PC-3 (cell line): ENCODE data around the gene LENG1. TPM values are rescaled to one million over a fixed set of nuclear protein-coding genes. Genes with fewer than 3 reads are reported as not detected.
A peak's percentile ranks its signal among the peaks of the same experiment; 100 is the strongest.

Source experiments
- ATAC-seq: fragments of 200-7000 bp; cut with Tn5 transposase; 2 replicates; pipeline ENCODE4 v1.9.1; 2020; ENCODE audit warnings: mild to moderate bottlenecking, moderate library complexity
- BruUV-seq: library from RNA; stranded (reverse); fragments of 400-500 nt; replicated peaks from 2 replicates; lab custom pipeline; 2021; lab: Mats Ljungman, UMichigan
- CTCF ChIA-PET: fragments of 300-600 bp; sonication (Branson Sonifier 250); formaldehyde crosslinking; loops from one replicate; lab custom pipeline; 2022; ENCODE audit warnings: antibody characterized with exemption; lab: Charles Lee
- POLR2A ChIA-PET: fragments of 300-600 bp; sonication (Branson Sonifier 250); formaldehyde crosslinking; loops from one replicate; lab custom pipeline; 2022; ENCODE audit warnings: antibody characterized with exemption; ENCODE audit not compliant: unreplicated experiment; lab: Charles Lee
- DNase-seq: peaks from one replicate; pipeline ENCODE4 v3.0.0-alpha.2; 2015
- H2AFZ ChIP-seq: fragments of 300-600 bp; sonication (generic); 2 replicates; pipeline ENCODE4 v1.6.0; 2016; ENCODE audit warnings: antibody characterized with exemption, low read length
- H3F3A ChIP-seq: fragments of 300-600 bp; sonication (generic); one replicate; pipeline ENCODE4 v1.6.0; 2017; ENCODE audit warnings: antibody characterized with exemption, low read length, control low read depth, mild to moderate bottlenecking; ENCODE audit not compliant: unreplicated experiment
- H3K27ac ChIP-seq: fragments of 300-600 bp; sonication (generic); 2 replicates; pipeline ENCODE4 v1.5.1; 2016; ENCODE audit warnings: mild to moderate bottlenecking, low read length
- H3K27me3 ChIP-seq: fragments of 300-600 bp; sonication (generic); 2 replicates; pipeline ENCODE4 v1.6.1; 2016; ENCODE audit warnings: low read length, mixed read lengths
- H3K36me3 ChIP-seq: fragments of 300-600 bp; sonication (generic); 2 replicates; pipeline ENCODE4 v1.6.1; 2016; ENCODE audit warnings: low read depth, mixed run types, low read length, mixed read lengths
- H3K4me1 ChIP-seq: fragments of 300-600 bp; sonication (generic); 2 replicates; pipeline ENCODE4 v1.5.1; 2016; ENCODE audit warnings: low read length; ENCODE audit not compliant: insufficient read depth
- H3K4me2 ChIP-seq: fragments of 300-600 bp; sonication (generic); 2 replicates; pipeline ENCODE4 v1.6.0; 2016; ENCODE audit warnings: low read length
- H3K4me3 ChIP-seq: fragments of 300-600 bp; sonication (generic); 2 replicates; pipeline ENCODE4 v1.5.1; 2016; ENCODE audit warnings: mild to moderate bottlenecking, low read length, mixed read lengths
- H3K79me2 ChIP-seq: fragments of 300-600 bp; sonication (generic); 2 replicates; pipeline ENCODE4 v1.6.1; 2017; ENCODE audit warnings: low read length, mixed read lengths
- H3K9ac ChIP-seq: fragments of 300-600 bp; sonication (generic); 2 replicates; pipeline ENCODE4 v1.6.0; 2016; ENCODE audit warnings: mild to moderate bottlenecking, low read length
- H3K9me2 ChIP-seq: fragments of 300-600 bp; sonication (generic); replicated peaks from 2 replicates; pipeline ENCODE4 v1.6.1; 2016; ENCODE audit warnings: mixed run types, low read length, mixed read lengths
- H3K9me3 ChIP-seq: fragments of 300-600 bp; sonication (generic); 2 replicates; pipeline ENCODE4 v1.6.1; 2016; ENCODE audit warnings: low read length, mixed read lengths
- H4K20me1 ChIP-seq: fragments of 300-600 bp; sonication (generic); 2 replicates; pipeline ENCODE4 v1.6.1; 2016; ENCODE audit warnings: low read length, mixed read lengths
- EZH2 ChIP-seq: fragments of 300-600 bp; sonication (generic); IDR thresholded peaks from one replicate; pipeline ENCODE4 v1.6.1; 2017; ENCODE audit warnings: antibody characterized with exemption, mild to moderate bottlenecking, low read length; ENCODE audit not compliant: unreplicated experiment
- EZH2phosphoT487 ChIP-seq: fragments of 300-600 bp; sonication (generic); IDR thresholded peaks from 2 replicates; pipeline ENCODE4 v1.6.1; 2018; ENCODE audit warnings: mild to moderate bottlenecking, antibody characterized with exemption, low read length, borderline replicate concordance
- intact Hi-C: fragments of 100-400 bp; cut with micrococcal nuclease; formaldehyde crosslinking; loops from 2 replicates; pipeline ENCODE4 v1.9.0; 2023
- total RNA-seq: library from RNA; depleted of rRNA; stranded (reverse); fragments of >200 nt; gene quantifications from 2 replicates; pipeline ENCODE4 v1.2.3, GENCODE V29; 2014
- TF ChIP-seq, protein P1 (sequence below): fragments of 300-600 bp; sonication (generic); conservative IDR thresholded peaks from 2 replicates; pipeline ENCODE4 v1.5.1; 2017; ENCODE audit warnings: antibody characterized with exemption, low read depth, mild to moderate bottlenecking, low read length

LENG1 gene
- total RNA-seq, 1 experiment from 2014 or later = 13.6 TPM

DNA sequence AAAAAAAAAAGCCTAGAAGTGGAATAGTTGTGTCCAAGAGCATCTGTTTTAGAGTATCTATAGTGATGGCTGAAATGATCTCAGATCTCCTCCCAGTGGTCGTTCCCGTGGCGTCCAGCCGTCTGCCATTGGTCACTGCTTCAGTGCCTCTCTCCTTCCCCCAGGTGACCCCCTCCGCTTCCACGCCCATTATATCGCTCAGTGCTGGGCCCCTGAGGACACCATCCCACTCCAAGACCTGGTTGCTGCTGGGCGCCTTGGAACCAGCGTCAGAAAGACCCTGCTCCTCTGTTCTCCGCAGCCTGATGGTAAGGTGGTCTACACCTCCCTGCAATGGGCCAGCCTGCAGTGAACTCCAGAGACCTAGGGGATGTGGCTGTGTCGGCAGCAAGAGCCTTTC is 33.5 kb upstream of the LENG1 start:
- no peak overlapping the region for H3K4me3 ChIP-seq
- peaks cover 13% of the 10 kb centered on the region for H3K4me1 ChIP-seq
- H3K27ac ChIP-seq = no peak overlapping the region
- H3K27me3 ChIP-seq = no peaks in the 10 kb centered on the region
- DNase-seq (no peak), ATAC-seq (no peak)
- CTCF ChIA-PET = no interaction called here
- 0 out of 2 replicates have a peak overlapping the region, but pooled peaks have one; percentile 83 for H3K4me2 ChIP-seq
- intact Hi-C loops = no loop called here
- no peaks in the 10 kb centered on the region for H4K20me1 ChIP-seq
- H3F3A ChIP-seq = no peaks in the 10 kb centered on the region
- BruUV-seq = no TSS peak
- no peaks in the 10 kb centered on the region for H3K9me3 ChIP-seq
- TF ChIP-seq, protein P1, sequence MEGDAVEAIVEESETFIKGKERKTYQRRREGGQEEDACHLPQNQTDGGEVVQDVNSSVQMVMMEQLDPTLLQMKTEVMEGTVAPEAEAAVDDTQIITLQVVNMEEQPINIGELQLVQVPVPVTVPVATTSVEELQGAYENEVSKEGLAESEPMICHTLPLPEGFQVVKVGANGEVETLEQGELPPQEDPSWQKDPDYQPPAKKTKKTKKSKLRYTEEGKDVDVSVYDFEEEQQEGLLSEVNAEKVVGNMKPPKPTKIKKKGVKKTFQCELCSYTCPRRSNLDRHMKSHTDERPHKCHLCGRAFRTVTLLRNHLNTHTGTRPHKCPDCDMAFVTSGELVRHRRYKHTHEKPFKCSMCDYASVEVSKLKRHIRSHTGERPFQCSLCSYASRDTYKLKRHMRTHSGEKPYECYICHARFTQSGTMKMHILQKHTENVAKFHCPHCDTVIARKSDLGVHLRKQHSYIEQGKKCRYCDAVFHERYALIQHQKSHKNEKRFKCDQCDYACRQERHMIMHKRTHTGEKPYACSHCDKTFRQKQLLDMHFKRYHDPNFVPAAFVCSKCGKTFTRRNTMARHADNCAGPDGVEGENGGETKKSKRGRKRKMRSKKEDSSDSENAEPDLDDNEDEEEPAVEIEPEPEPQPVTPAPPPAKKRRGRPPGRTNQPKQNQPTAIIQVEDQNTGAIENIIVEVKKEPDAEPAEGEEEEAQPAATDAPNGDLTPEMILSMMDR = no peak
- TF ChIP-seq EZH2phosphoT487 (no peak), EZH2 (no peak)
- no peak overlapping the region for H2AFZ ChIP-seq
- no peak overlapping the region for H3K9ac ChIP-seq
- no peaks in the 10 kb centered on the region for H3K9me2 ChIP-seq
- peaks cover 33% of the 10 kb centered on the region for H3K79me2 ChIP-seq
- POLR2A ChIA-PET = interaction anchor here (0.6 to 0.9 kb wide), 3 partner anchors 26 to 56 kb away, joined by 4 to 20 read pairs (median 17); partner anchors contain the start of gene CNOT3
- H3K36me3 ChIP-seq = peaks cover 11% of the 10 kb centered on the region; the same call in 1 of the 2 replicates

- Histone ChIP-seq H3K27ac (peak overlapping the region; percentile 89; the same call in 1 of the 2 replicates), H3F3A (no peaks in the 10 kb centered on the region), H3K4me3 (peak overlapping the region; percentile 74), H3K9ac (peak overlapping the region; percentile 91), H4K20me1 (no peaks in the 10 kb centered on the region), H3K4me1 (peaks cover 19% of the 10 kb centered on the region), H2AFZ (peak overlapping the region; percentile 87), H3K79me2 (peaks cover 44% of the 10 kb centered on the region), H3K9me3 (no peaks in the 10 kb centered on the region), H3K4me2 (peak overlapping the region; percentile 83), H3K36me3 (peaks cover 16% of the 10 kb centered on the region; the same call in 1 of the 2 replicates), H3K27me3 (no peaks in the 10 kb centered on the region), H3K9me2 (no peaks in the 10 kb centered on the region)
- TF ChIP-seq, protein P1 = no peak
- no peak for TF ChIP-seq EZH2
- no peak for TF ChIP-seq EZH2phosphoT487
- BruUV-seq = no TSS peak
- POLR2A ChIA-PET = interaction anchor here (0.6 to 3.5 kb wide), 6 partner anchors 8 to 1184 kb away, joined by 3 to 25 read pairs (median 18); partner anchors contain the start of gene CNOT3
- ATAC-seq (no peak), DNase-seq (no peak)
- CTCF ChIA-PET = interaction anchor here (0.7 kb wide), 1 partner anchor 23 kb away, joined by 3 read pairs; no protein-coding TSS in a partner anchor
- intact Hi-C loops = loop anchor here (2.0 kb wide), 1 partner anchor 33 kb away; the partner anchor contains the start of gene LENG1
Measured at GRCh38 chr19:54191811-54192453, 32.4 kb upstream of the LENG1 start.
